ENCODE data around the gene ENTHD1.

The ENTHD1 gene

DNA sequence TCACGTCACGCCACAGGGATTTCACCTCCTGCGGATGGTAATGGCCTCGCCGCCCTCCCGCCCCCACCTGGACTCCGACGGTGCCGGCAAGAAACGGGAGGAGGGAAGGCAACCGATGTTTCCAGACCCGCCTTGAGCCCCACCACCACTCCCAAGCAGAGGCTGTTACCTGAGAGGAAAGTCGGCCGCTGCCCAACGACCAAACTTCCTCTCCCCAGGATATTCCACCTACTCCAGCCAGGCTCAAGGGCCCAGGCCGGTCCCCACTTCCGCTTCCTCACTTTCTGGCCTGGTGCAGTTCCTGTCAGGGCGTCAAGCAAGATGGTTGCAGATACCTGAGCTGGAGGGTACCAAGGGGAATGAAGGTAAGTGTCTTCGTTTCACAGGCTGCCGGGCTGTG is at the start of gene ENTHD1:
TSS of gene ENTHD1 (minus strand) at position 235 of the 400 bp plus-strand sequence. CDS start 6,012 bp downstream, outside the sequence.
- DNase-seq (ENCODE audit: low spot score in 2 of 2) = no peak
- no peaks in the 10 kb centered on the region for H3K27me3 Mint-ChIP-seq
- ATAC-seq (ENCODE audit: low read depth) = no peak
- H3K27ac Mint-ChIP-seq = no peak within 1 kb of the TSS
- H3K4me3 Mint-ChIP-seq = no peak within 1 kb of the TSS
- no peaks in the 10 kb centered on the region for H3K36me3 Mint-ChIP-seq
- no peaks in the 10 kb centered on the region for H3K9me3 Mint-ChIP-seq
- peaks cover 5% of the 10 kb centered on the region for H3K4me1 Mint-ChIP-seq

DNA sequence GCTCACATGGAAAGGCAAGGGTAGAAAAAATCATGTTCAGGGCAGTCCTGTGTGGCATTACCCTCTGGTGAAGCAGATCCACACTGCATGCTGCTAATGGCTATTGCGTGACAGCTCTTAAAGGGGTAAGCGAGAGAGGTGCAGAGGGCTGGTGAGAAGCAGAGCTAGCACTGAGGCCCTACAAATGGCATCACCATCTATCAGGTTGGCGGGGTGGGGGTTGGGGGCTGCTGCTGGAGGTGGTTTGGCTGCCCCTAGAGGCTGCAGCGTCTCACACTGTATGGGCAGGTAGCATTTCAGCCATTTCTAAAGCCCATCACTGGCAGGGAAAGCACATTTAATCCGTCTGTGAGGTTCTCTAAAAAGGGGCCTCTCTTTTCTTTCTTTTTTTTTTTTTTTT is 49.8 kb upstream of the ENTHD1 start:
- H3K4me1 Mint-ChIP-seq = peaks cover 18% of the 10 kb centered on the region
- H3K4me3 Mint-ChIP-seq = no peak overlapping the region
- no peaks in the 10 kb centered on the region for H3K27me3 Mint-ChIP-seq
- H3K36me3 Mint-ChIP-seq = no peaks in the 10 kb centered on the region
- no peak for ATAC-seq (ENCODE audit: low read depth)
- H3K27ac Mint-ChIP-seq = no peak overlapping the region
- H3K9me3 Mint-ChIP-seq = no peaks in the 10 kb centered on the region
- DNase-seq (ENCODE audit: low spot score in 2 of 2) = no peak

- H3K4me1 Mint-ChIP-seq = peaks cover 18% of the 10 kb centered on the region
- DNase-seq (ENCODE audit: low spot score in 2 of 2) (no peak), ATAC-seq (ENCODE audit: low read depth) (no peak)
- no peaks in the 10 kb centered on the region for H3K9me3 Mint-ChIP-seq
- H3K36me3 Mint-ChIP-seq = no peaks in the 10 kb centered on the region
- no peaks in the 10 kb centered on the region for H3K27me3 Mint-ChIP-seq
- no peak overlapping the region for H3K4me3 Mint-ChIP-seq
- no peak overlapping the region for H3K27ac Mint-ChIP-seq
Observed at GRCh38 chr22:39942439-39943230, 49.1 kb upstream of the ENTHD1 start.

DNA sequence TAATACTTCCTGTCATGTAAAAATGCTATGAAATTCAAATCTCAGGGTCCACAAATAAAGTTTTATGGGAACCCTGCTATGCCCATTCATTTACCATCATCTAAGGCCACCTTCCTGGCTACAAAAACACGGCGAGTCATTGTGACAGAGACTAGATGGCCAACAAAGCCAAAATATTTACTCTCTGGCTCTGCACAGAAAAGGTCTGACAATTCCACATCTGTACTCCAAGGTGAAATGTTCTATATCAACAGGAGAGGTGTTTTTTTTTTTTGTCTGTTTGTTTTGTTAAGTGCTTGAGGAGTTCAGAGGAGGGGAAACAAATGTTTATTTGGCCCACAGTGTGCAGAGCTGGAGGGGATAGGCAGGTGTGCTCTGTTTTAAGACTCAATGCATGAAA is 48.0 kb upstream of the ENTHD1 start:
- Mint-ChIP-seq H3K4me3 (no peak overlapping the region), H3K27me3 (no peaks in the 10 kb centered on the region), H3K4me1 (peaks cover 12% of the 10 kb centered on the region), H3K27ac (no peak overlapping the region), H3K9me3 (no peaks in the 10 kb centered on the region), H3K36me3 (no peaks in the 10 kb centered on the region)
- DNase-seq (ENCODE audit: low spot score in 2 of 2) (no peak), ATAC-seq (ENCODE audit: low read depth) (no peak)

DNA sequence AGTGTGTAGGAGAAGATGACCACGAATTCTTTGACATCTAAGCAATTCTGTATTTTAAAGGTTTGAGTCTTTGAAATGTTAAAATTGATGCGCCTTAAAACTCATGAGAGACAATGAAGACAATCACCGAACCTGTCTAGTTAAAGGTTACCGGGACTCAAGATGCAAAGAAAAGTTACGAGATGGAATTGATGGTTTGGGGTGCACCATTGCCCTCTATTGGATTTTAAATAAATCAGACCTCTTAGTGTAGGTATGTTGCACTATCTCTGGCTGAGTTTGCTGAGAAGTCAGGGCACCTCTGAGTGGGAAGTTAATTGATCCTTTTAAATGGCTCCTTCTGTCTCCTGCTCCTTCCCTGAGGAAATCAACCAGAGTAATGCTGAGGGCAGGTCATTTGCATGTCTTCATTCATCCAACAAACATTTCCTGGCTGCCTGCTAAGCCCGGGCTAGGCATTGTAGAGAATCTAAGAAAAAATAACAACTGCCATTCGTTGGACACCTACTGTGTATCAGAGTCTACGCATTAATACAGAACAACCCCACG is 47.3 kb upstream of the ENTHD1 start:
- no peaks in the 10 kb centered on the region for H3K36me3 Mint-ChIP-seq
- peak; percentile 89 for ATAC-seq (ENCODE audit: low read depth)
- no peaks in the 10 kb centered on the region for H3K27me3 Mint-ChIP-seq
- no peaks in the 10 kb centered on the region for H3K9me3 Mint-ChIP-seq
- H3K27ac Mint-ChIP-seq = no peak overlapping the region
- peaks cover 14% of the 10 kb centered on the region for H3K4me1 Mint-ChIP-seq
- DNase-seq (ENCODE audit: low spot score in 2 of 2) = peak in 1 of 2 donors; percentile 35
- H3K4me3 Mint-ChIP-seq = no peak overlapping the region

DNA sequence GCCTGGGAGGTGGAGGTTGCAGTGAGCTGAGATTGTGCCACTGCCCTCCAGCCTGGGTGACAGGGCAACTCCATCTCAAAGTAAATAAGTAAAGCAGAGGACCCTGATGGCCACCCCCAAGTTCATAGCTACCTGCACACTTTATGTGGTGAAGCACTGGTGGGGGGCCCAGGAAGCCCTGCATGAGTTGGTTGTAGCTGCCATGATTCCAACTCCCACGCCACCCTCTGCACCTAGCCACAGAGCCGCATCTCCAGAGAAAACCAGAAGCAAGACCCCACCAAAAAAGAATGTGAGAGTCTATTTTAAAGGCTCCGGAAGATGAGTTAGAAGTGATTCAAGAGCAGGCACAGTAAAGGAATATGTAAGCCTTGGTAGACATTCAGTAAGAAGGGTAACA is 46.3 kb upstream of the ENTHD1 start:
- peaks cover 18% of the 10 kb centered on the region for H3K4me1 Mint-ChIP-seq
- ATAC-seq (ENCODE audit: low read depth) = no peak
- no peaks in the 10 kb centered on the region for H3K36me3 Mint-ChIP-seq
- no peaks in the 10 kb centered on the region for H3K9me3 Mint-ChIP-seq
- H3K27ac Mint-ChIP-seq = no peak overlapping the region
- no peaks in the 10 kb centered on the region for H3K27me3 Mint-ChIP-seq
- DNase-seq (ENCODE audit: low spot score in 2 of 2) = no peak
- H3K4me3 Mint-ChIP-seq = no peak overlapping the region

- Mint-ChIP-seq H3K4me3 (no peak overlapping the region), H3K4me1 (peaks cover 24% of the 10 kb centered on the region), H3K9me3 (no peaks in the 10 kb centered on the region), H3K27me3 (no peaks in the 10 kb centered on the region), H3K36me3 (no peaks in the 10 kb centered on the region), H3K27ac (no peak overlapping the region)
- ATAC-seq (ENCODE audit: low read depth) = no peak
- DNase-seq (ENCODE audit: low spot score in 2 of 2) = no peak
Observed at GRCh38 chr22:39938509-39939111, 45.0 kb upstream of the ENTHD1 start.

- H3K9me3 Mint-ChIP-seq = no peaks in the 10 kb centered on the region
- H3K27ac Mint-ChIP-seq = no peak overlapping the region
- no peaks in the 10 kb centered on the region for H3K36me3 Mint-ChIP-seq
- no peak overlapping the region for H3K4me3 Mint-ChIP-seq
- H3K4me1 Mint-ChIP-seq = peaks cover 29% of the 10 kb centered on the region
- H3K27me3 Mint-ChIP-seq = no peaks in the 10 kb centered on the region
- ATAC-seq (ENCODE audit: low read depth) (no peak), DNase-seq (ENCODE audit: low spot score in 2 of 2) (no peak)
Observed at GRCh38 chr22:39937906-39938305, 44.3 kb upstream of the ENTHD1 start.

- Mint-ChIP-seq H3K27me3 (no peaks in the 10 kb centered on the region), H3K4me3 (peak overlapping the region; percentile 19), H3K36me3 (no peaks in the 10 kb centered on the region), H3K9me3 (no peaks in the 10 kb centered on the region), H3K27ac (peak overlapping the region; percentile 33), H3K4me1 (peaks cover 31% of the 10 kb centered on the region)
- DNase-seq (ENCODE audit: low spot score in 2 of 2) (no peak), ATAC-seq (ENCODE audit: low read depth) (peak; percentile 27)
Observed at GRCh38 chr22:39936523-39937145, 43.1 kb upstream of the ENTHD1 start.

GRCh38 chr22:39935612-39936011 is 42.1 kb upstream of the ENTHD1 start:
- no peak for DNase-seq (ENCODE audit: low spot score in 2 of 2)
- no peaks in the 10 kb centered on the region for H3K27me3 Mint-ChIP-seq
- no peaks in the 10 kb centered on the region for H3K36me3 Mint-ChIP-seq
- H3K4me1 Mint-ChIP-seq = peaks cover 31% of the 10 kb centered on the region
- H3K9me3 Mint-ChIP-seq = no peaks in the 10 kb centered on the region
- ATAC-seq (ENCODE audit: low read depth) = no peak
- peak overlapping the region; percentile 21 for H3K4me3 Mint-ChIP-seq
- peak overlapping the region; percentile 32 for H3K27ac Mint-ChIP-seq

DNA sequence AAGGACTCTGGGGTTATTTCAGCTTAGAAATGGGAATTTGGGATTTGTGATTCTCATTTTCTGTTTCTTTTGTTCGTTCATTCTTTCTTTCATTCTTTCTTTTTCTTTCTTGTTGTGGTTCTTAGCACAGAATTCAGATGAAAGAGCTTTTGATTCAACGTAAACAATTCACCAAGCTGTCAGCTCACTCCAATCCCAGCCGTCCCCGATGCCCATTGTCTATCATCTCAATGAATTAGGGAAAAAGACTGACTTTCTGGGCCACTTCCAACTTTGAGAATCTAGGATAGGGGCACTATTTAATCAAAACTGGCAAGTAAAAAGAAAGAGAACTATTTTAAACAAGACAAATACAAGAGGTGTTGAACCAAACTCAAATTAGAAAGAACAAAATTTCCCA is 41.6 kb upstream of the ENTHD1 start:
- ATAC-seq (ENCODE audit: low read depth) = no peak
- DNase-seq (ENCODE audit: low spot score in 2 of 2) = no peak
- Mint-ChIP-seq H3K9me3 (no peaks in the 10 kb centered on the region), H3K4me3 (no peak overlapping the region), H3K27me3 (no peaks in the 10 kb centered on the region), H3K4me1 (peaks cover 27% of the 10 kb centered on the region), H3K27ac (peak overlapping the region; percentile 32), H3K36me3 (no peaks in the 10 kb centered on the region)

DNA sequence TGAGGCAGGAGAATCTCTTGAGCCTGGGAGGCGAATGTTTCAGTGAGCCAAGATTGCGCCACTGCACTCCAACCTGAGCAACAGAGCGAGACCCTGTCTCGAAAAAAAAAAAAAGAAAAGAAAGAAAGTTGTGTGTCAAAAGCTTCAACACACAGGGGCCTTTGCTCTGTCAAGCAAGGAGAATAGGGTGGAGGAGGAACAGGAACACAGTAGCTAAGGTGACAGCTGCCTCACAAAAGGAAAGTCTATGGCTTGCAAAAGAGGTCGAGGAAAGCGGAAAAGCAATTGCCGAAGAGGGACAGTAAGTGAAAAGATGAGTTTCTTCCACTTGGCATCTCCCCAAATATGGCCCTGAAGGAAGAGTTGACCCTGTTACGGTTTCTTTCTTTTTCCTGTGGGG is 40.2 kb upstream of the ENTHD1 start:
- H3K4me1 Mint-ChIP-seq = peaks cover 25% of the 10 kb centered on the region
- peak overlapping the region; percentile 70 for H3K27ac Mint-ChIP-seq
- no peaks in the 10 kb centered on the region for H3K27me3 Mint-ChIP-seq
- DNase-seq (ENCODE audit: low spot score in 2 of 2) (no peak), ATAC-seq (ENCODE audit: low read depth) (peak; percentile 76)
- H3K36me3 Mint-ChIP-seq = no peaks in the 10 kb centered on the region
- H3K4me3 Mint-ChIP-seq = peak overlapping the region; percentile 21
- no peaks in the 10 kb centered on the region for H3K9me3 Mint-ChIP-seq

DNA sequence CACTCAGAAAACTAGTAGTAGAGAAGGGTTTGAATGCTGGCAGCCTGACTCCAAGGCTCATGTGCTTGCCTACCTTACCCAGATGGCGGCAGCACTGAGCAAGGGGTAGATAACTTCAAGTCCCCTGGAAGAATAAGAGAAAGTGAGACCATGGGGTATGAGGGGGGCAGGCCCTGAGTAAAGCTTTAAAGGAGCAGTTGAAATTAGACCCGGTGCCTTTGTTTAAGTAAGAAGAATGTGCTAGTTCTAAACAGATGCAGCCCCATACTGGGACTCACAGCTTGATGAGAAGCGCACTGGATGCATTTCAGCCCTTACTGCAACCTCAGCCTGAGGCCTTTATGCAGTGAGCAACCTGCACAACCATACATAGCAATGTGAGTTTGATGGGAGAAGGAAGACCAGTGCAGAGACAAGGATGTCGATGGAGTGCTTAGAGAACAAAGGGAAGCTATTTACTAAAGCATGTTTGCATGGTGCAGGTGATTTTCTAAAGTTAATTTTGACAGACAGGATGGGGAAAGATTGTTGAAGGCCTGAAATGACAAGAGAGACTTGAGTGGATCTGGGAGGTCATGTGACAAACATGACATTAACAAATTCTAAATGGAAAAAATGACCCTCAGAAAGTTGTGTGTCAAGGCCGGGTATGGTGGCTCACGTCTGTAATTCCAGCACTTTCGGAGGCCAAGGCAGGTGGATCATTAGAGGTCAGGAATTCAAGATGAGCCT is 39.5 kb upstream of the ENTHD1 start:
- Mint-ChIP-seq H3K27me3 (no peaks in the 10 kb centered on the region), H3K4me1 (peaks cover 26% of the 10 kb centered on the region), H3K9me3 (no peaks in the 10 kb centered on the region), H3K4me3 (no peak overlapping the region), H3K27ac (peak overlapping the region; percentile 74), H3K36me3 (no peaks in the 10 kb centered on the region)
- DNase-seq (ENCODE audit: low spot score in 2 of 2) (no peak), ATAC-seq (ENCODE audit: low read depth) (no peak)

GRCh38 chr22:39932166-39932565 is 38.6 kb upstream of the ENTHD1 start:
- Mint-ChIP-seq H3K27me3 (no peaks in the 10 kb centered on the region), H3K36me3 (no peaks in the 10 kb centered on the region), H3K9me3 (no peaks in the 10 kb centered on the region), H3K27ac (no peak overlapping the region), H3K4me1 (peaks cover 28% of the 10 kb centered on the region), H3K4me3 (no peak overlapping the region)
- ATAC-seq (ENCODE audit: low read depth) = no peak
- DNase-seq (ENCODE audit: low spot score in 2 of 2) = no peak
